GDM1 (cell line): ENCODE results near the gene TMEM132D.
"Not testable (repeated sequence)": the region's sequence is repeated elsewhere in the genome, so short reads cannot be mapped to it uniquely, and the experiment has no call there.

Experiments
- DNase-seq: peaks from one replicate; lab custom pipeline; 2025; lab: John Stamatoyannopoulos, UW

Gene TMEM132D

GRCh38 chr12:129237881-129238280 is 665.9 kb downstream of the TMEM132D start:
- DNase-seq = no peak

- no peak for DNase-seq
Measured at GRCh38 chr12:129234209-129234608, 669.6 kb downstream of the TMEM132D start.

DNA sequence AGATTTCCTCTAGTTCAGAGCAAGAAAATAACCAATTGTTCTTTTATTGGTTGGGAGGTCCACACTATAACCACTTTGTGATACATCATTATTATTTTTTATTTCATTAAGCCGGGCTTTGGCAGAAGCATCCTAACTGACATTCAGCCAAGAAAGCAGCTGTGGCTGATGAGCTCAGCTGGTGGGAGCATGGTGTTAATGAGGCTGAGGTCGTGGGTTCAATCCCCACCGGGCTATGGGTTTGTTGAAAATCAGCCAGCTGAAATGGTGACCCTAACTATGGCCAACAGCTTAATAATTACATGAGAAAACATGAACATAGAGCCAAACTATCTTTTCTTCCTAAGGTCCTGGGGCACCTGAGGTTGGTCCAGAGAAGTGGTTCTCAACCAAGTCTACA is 672.3 kb downstream of the TMEM132D start:
- DNase-seq = no peak

DNA sequence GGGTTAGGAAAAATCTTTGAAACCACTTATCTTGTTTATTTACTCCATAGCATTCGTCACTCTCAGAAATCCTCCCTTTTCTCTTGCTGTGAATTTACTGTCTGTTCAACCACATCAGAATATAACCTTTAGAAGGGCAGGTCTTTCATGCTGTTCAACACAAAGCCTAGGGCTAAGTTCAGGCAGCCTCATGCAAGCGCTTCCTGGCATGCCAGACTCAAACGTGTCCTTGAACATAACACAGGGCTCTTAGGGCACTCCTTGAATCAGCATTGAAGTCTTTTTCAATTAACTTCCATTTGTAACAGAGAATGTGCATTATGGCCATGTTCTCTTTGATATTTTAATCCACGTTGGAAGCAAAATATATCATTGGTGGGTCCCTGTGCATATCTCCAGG is 672.8 kb downstream of the TMEM132D start:
- no peak for DNase-seq

GRCh38 chr12:129226851-129227250 is 677.0 kb downstream of the TMEM132D start:
- DNase-seq = no peak

- no peak for DNase-seq
Measured at GRCh38 chr12:129226005-129226404, 677.8 kb downstream of the TMEM132D start.

- DNase-seq = no peak
Measured at GRCh38 chr12:129215556-129215955, 688.3 kb downstream of the TMEM132D start.

DNA sequence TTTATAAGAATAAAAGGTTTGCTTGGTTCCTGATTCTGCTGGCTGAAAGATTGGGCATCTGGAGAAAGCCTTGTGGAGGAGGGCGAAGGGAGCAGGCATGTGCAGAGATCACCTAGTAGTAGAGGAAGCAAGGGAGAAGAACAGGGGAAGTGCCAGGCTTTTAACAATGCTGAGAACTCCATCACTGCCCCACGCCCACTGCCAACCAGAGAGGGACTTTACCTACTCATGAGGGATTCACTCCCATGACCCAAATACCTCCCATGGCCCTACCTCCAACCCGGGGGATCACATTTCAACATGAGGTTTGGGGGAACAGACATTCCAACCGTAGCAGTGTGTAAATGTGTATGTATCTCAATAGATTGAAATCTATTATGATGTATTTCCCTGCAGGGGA is 690.3 kb downstream of the TMEM132D start:
- no peak for DNase-seq

GRCh38 chr12:129211862-129212630 is 691.8 kb downstream of the TMEM132D start:
- DNase-seq = no peak

- DNase-seq = no peak
Measured at GRCh38 chr12:129208566-129208965, 695.3 kb downstream of the TMEM132D start.

GRCh38 chr12:129207084-129207483 is 696.7 kb downstream of the TMEM132D start:
- no peak for DNase-seq

- DNase-seq = no peak
Measured at GRCh38 chr12:129203456-129203855, 700.4 kb downstream of the TMEM132D start.

GRCh38 chr12:129202109-129202814 is 701.6 kb downstream of the TMEM132D start:
- DNase-seq = no peak

- DNase-seq = no peak
Measured at GRCh38 chr12:129201029-129201428, 702.8 kb downstream of the TMEM132D start.

GRCh38 chr12:129200576-129200975 is 703.2 kb downstream of the TMEM132D start:
- no peak for DNase-seq

- DNase-seq = no peak
Measured at GRCh38 chr12:129196927-129197326, 706.9 kb downstream of the TMEM132D start.

DNA sequence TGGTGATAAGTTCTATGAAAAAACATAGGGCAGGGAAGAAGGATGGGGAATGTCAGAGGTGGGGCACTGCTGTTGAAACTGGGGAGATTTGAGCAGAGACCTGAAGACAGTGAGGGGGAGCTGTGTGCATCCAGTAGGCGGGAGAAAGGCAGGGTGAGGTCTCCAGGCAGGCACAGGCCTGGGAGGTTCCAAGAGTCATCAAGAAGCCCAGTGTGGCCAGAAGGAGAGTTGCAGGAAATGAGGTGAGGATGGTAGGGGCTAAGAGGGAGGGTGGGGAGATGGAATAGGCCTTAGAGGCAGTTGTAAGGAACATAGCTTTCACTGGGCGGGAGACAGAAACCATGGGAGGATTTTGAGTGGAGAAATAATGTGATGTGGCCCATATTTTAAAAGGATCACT is 708.7 kb downstream of the TMEM132D start:
- no peak for DNase-seq

DNA sequence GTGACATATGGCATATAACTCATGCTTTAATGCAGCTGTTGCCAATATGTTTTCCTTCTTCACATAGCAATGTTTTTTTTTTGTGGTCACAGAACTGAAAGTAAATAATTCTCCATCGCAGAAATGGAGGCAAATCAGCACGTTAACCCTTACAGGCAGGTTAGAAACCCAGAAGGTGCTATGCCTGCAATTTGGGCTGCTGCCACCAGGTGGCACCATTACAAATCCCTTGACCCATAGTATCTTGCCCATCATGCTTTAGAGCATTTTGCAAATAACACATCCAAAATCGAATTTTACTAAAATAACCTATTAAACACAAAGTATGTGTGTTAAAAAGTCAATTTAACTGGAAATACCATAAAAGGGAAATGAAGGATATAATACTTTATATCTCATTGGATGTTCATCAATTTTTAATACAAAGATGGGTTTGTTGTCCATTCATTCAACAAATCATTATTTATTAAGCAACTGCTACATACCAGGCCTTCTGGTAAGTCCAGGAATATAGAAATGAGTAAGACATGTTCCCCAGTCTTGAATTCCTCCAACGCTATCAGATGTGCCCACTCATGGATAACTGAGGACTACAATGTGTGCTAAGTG is 710.5 kb downstream of the TMEM132D start:
- DNase-seq = no peak

GRCh38 chr12:129190827-129191226 is 713.0 kb downstream of the TMEM132D start:
- DNase-seq = no peak

DNA sequence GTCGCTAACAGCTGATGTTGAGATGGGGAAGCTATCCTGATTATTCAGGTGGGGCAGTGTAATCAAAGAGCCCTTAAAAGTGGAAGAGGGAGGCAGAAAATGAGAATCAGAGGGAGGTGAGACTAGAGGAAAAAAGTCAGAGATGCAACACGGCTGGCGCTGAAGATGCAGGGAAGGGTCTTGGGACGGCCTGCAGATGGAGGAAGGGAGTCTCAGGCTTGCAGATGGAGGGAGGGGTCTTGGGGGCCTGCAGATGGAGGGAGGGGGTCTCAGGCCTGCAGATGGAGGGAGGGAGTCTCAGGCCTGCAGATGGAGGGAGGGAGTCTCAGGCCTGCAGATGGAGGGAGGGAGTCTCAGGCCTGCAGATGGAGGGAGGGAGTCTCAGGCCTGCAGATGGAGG is 713.9 kb downstream of the TMEM132D start:
- not testable (repeated sequence) for DNase-seq

DNA sequence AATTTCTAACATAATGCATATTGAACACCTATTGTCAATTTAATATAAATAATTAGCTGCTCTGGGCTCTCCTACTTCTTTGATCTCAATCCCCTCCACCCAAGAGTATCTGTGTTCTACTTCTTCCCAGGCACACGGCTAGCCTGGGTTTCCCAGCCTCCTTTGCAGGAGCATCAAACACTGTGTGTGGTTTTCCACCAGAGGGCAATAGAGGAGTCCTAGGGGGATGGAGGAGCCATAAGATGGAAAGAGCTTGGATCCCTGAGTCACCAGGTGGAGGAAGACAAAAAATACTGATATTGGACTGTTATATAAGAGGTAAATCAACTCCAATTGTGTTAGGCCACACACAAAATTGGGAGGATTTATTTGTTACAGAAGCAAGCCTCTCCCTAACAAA is 716.9 kb downstream of the TMEM132D start:
- no peak for DNase-seq

- no peak for DNase-seq
Measured at GRCh38 chr12:129185855-129186254, 718.0 kb downstream of the TMEM132D start.
